Midbrain (tissue), 1 donor: ENCODE measurements around the gene CNPY1.

Experiments used
- DNase-seq: peaks from one replicate; lab custom pipeline; 2025; lab: John Stamatoyannopoulos, UW

The CNPY1 gene

GRCh38 chr7:155511702-155511996, 34.7 kb downstream of the CNPY1 start:
- no peak for DNase-seq

- no peak for DNase-seq
These were observed 35.2 kb downstream of the CNPY1 start for GRCh38 chr7:155510975-155511701.

- DNase-seq: no peak
These were observed 36.4 kb downstream of the CNPY1 start for GRCh38 chr7:155509725-155510551.

GRCh38 chr7:155509359-155509724, 37.0 kb downstream of the CNPY1 start:
- DNase-seq: no peak

GRCh38 chr7:155508376-155509358, 37.7 kb downstream of the CNPY1 start:
- no peak for DNase-seq

- no peak for DNase-seq
These were observed 38.8 kb downstream of the CNPY1 start for GRCh38 chr7:155507576-155507975.

GRCh38 chr7:155506854-155507337, 39.5 kb downstream of the CNPY1 start:
- no peak for DNase-seq

- no peak for DNase-seq
These were observed 41.0 kb downstream of the CNPY1 start for GRCh38 chr7:155505422-155505793.

- DNase-seq: no peak
These were observed 49.0 kb downstream of the CNPY1 start for GRCh38 chr7:155497149-155497901.

GRCh38 chr7:155496267-155497005, 49.9 kb downstream of the CNPY1 start:
- no peak for DNase-seq

GRCh38 chr7:155495440-155496248, 50.7 kb downstream of the CNPY1 start:
- no peak for DNase-seq

GRCh38 chr7:155494551-155494950, 51.8 kb downstream of the CNPY1 start:
- no peak for DNase-seq

GRCh38 chr7:155493744-155494538, 52.4 kb downstream of the CNPY1 start:
- no peak for DNase-seq

- DNase-seq: no peak
These were observed 54.5 kb downstream of the CNPY1 start for GRCh38 chr7:155491812-155492211.

- no peak for DNase-seq
These were observed 55.4 kb downstream of the CNPY1 start for GRCh38 chr7:155490697-155491628.

GRCh38 chr7:155489862-155490696, 56.3 kb downstream of the CNPY1 start:
- DNase-seq: no peak
